Measurements from ENCODE around the gene CSNK1G2.

DNA sequence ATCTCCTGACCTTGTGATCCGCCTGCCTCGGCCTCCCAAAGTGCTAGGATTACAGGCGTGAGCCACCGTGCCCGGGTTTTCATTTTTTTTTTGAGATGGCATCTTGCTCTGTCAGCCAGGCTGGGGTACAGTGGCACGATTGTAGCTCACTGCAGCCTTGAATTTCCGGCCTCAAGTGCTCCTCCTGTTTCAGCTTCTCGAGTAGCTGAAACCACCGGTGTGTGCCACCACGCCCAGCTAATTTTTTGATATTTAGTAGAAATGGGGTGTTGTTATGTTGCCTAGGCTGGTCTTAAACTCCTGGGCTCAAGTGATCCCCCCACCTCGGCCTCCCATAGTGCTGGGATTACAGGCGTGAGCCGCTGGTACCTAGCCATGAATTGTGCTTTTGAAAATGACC lies 29.9 kb upstream of the CSNK1G2 start:
- no peak for TF ChIP-seq POLR2A (IDR thresholded peaks at IDR 0.05)
- TF ChIP-seq CTCF (IDR thresholded peaks at IDR 0.05) = no peak
- TF ChIP-seq POLR2AphosphoS5 (IDR thresholded peaks at IDR 0.05) = no peak
